ENCODE results near the gene MTMR3.

DNA sequence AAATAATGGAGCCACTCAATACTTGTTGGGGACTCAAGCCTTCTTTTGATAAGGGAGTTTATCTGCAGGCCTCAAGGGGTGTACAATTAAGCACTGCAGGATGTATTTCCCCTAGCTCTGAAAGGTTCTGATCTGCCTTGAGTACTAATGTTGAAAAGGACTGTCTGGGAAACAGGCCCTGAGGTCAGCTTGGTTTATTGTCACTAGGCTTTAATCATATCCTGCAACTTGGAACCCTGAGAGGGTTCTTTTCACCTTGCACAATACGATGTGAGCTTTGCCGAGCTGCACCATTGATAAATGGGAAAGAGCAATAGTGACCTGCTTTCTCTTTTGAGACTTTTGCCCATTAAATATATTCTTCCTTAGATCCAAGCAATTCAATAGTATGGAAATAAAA, 165.7 kb downstream of the MTMR3 start:
- TF ChIP-seq, protein P1, sequence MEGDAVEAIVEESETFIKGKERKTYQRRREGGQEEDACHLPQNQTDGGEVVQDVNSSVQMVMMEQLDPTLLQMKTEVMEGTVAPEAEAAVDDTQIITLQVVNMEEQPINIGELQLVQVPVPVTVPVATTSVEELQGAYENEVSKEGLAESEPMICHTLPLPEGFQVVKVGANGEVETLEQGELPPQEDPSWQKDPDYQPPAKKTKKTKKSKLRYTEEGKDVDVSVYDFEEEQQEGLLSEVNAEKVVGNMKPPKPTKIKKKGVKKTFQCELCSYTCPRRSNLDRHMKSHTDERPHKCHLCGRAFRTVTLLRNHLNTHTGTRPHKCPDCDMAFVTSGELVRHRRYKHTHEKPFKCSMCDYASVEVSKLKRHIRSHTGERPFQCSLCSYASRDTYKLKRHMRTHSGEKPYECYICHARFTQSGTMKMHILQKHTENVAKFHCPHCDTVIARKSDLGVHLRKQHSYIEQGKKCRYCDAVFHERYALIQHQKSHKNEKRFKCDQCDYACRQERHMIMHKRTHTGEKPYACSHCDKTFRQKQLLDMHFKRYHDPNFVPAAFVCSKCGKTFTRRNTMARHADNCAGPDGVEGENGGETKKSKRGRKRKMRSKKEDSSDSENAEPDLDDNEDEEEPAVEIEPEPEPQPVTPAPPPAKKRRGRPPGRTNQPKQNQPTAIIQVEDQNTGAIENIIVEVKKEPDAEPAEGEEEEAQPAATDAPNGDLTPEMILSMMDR (IDR thresholded peaks at IDR 0.05) = no peak
- TF ChIP-seq EZH2 (IDR thresholded peaks at IDR 0.05) (no peak), EZH2phosphoT487 (IDR thresholded peaks at IDR 0.05) (no peak)

Data from neural progenitor cell (in vitro differentiated cells).